HepG2 (cell line): ENCODE results near the gene SLC25A11. TPM values are rescaled to one million over a fixed set of nuclear protein-coding genes. Genes with fewer than 3 reads are reported as not detected.

Experiments used
- MBNL3 ChIP-seq: fragments of 250-450 bp; sonication (Bioruptor Pico); conservative IDR thresholded peaks from 2 replicates; pipeline ENCODE4 v1.8.0; 2022; ENCODE audit warnings: mild to moderate bottlenecking, inconsistent platforms
- NR2F2 ChIP-seq: IDR thresholded peaks from 2 replicates; pipeline ENCODE4 v1.6.1; 2012; ENCODE audit warnings: low read depth, inconsistent platforms, borderline replicate concordance
- NR2F6 ChIP-seq, 2 experiments: IDR thresholded peaks; 2 replicates each; pipeline ENCODE4 v1.6.1; 2016; ENCODE audit warnings: antibody characterized with exemption in 1 of 2, mild to moderate bottlenecking in 1 of 2
- PTBP1 ChIP-seq: fragments of 200-400 bp; formaldehyde crosslinking; IDR thresholded peaks from 2 replicates; pipeline ENCODE4 v1.6.1; 2018; ENCODE audit warnings: low read length, low read depth; ENCODE audit not compliant: poor library complexity, severe bottlenecking
- ZFP82 ChIP-seq: sonication (generic); formaldehyde crosslinking; IDR thresholded peaks from 2 replicates; pipeline ENCODE4 v1.5.1; 2020; ENCODE audit warnings: mild to moderate bottlenecking, missing genetic modification reagents, borderline replicate concordance
- ZNF44 ChIP-seq: sonication (generic); formaldehyde crosslinking; IDR thresholded peaks from 2 replicates; pipeline ENCODE4 v1.5.1; 2020; ENCODE audit warnings: mild to moderate bottlenecking, missing genetic modification reagents
- polyA plus RNA-seq, 8 experiments: library from polyadenylated mRNA; depleted of rRNA in 3 of 8; stranded (reverse) in 7 of 8; unstranded in 1 of 8; fragments of >200 nt; fragmentation: Illumina TruSeq in 4 of 8; extraction: Trizol in 4 of 8; gene quantifications; 2 replicates each; pipeline versions ENCODE4 v1.2.1 to v1.2.3, GENCODE V29; 2011 to 2016; ENCODE audit warnings: low read depth in 4 of 8, missing spikeins in 1 of 8, mixed read lengths in 1 of 8; ENCODE audit not compliant: insufficient read depth in 1 of 8
- total RNA-seq, 5 experiments: library from RNA; depleted of rRNA; stranded (reverse); fragments of >200 nt; fragmentation: Illumina TruSeq; extraction: Trizol; gene quantifications; 2 replicates each; pipeline ENCODE4 v1.2.3, GENCODE V29; 2016; ENCODE audit warnings: low read depth in 1 of 5
- TF ChIP-seq, protein P1 (sequence below): sonication (generic); formaldehyde crosslinking; IDR thresholded peaks from 2 replicates; pipeline ENCODE4 v1.4.0; 2020; ENCODE audit warnings: missing genetic modification reagents, borderline replicate concordance
- TF ChIP-seq, protein P2 (sequence below): sonication (generic); formaldehyde crosslinking; conservative IDR thresholded peaks from 2 replicates; pipeline ENCODE4 v1.4.0; 2020; ENCODE audit warnings: missing genetic modification reagents
- TF ChIP-seq, protein P3 (sequence below): sonication (generic); formaldehyde crosslinking; IDR thresholded peaks from 2 replicates; pipeline ENCODE4 v1.4.0; 2020; ENCODE audit warnings: mild to moderate bottlenecking, missing genetic modification reagents
- TF ChIP-seq, protein P4 (sequence below): sonication (generic); formaldehyde crosslinking; IDR thresholded peaks from 2 replicates; pipeline ENCODE4 v1.8.1; 2023; ENCODE audit warnings: mild to moderate bottlenecking, missing genetic modification reagents, borderline replicate concordance
- TF ChIP-seq, protein P5 (sequence below): sonication (generic); formaldehyde crosslinking; IDR thresholded peaks from 2 replicates; pipeline ENCODE4 v1.9.0; 2021; ENCODE audit warnings: missing genetic modification reagents, borderline replicate concordance
- TF ChIP-seq, protein P6 (sequence below): sonication (generic); formaldehyde crosslinking; IDR thresholded peaks from 2 replicates; pipeline ENCODE4 v1.5.0; 2020; ENCODE audit warnings: missing genetic modification reagents

The SLC25A11 gene
- total and polyA plus RNA-seq, 2 of the 13 experiments (the other 11 are each of a cell fraction or from before 2014, with no cell fraction given), result 35.4 to 47.2 TPM

DNA sequence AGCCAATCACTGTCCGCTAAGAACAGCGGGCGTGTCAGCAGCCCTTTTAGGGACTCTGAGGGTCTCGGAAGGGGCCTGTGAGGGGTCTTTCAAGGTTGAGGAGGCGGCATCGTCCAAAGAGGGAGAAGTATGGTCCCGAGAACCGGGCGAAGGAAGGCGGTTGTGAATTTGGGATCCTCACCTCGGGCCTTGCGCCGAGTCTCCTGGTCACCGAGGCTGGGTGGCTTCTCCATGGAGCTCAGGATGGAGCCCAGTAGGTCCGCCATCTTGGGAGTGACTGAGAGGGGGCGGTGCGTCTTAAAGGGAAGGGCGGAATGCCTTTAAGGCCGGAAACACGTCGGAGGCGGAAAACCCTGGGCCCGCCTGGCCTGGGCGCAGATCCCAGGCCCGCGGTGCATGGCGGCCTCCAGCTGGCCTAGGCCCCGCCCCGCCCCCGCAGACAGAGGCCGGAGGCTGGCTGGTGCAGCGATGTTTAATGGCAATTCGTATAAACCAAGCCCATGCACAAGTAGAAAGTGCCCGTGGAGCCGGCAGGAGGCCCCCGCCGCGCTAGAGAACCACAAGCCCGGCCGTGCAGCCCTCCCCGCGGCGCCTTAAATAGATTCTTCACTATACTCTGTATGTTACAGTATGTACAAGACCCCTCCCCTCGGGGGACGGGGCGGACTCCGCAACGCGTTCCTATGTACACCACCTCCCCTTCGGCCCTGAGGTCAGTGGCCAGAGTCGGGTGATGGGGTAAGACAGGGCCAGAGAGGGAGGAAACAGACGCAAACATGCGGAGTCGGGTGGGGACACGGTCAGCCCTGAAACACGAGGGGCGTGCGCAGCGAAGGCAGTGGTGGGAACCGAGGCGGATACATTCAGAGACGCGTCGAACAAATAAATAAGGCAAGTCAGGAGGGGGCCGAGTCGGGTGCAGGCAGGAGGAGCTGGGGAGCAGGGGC lies 28.0 kb upstream of the SLC25A11 start, which contains the start of gene SPAG7 (continued):
- TF ChIP-seq, protein P1, sequence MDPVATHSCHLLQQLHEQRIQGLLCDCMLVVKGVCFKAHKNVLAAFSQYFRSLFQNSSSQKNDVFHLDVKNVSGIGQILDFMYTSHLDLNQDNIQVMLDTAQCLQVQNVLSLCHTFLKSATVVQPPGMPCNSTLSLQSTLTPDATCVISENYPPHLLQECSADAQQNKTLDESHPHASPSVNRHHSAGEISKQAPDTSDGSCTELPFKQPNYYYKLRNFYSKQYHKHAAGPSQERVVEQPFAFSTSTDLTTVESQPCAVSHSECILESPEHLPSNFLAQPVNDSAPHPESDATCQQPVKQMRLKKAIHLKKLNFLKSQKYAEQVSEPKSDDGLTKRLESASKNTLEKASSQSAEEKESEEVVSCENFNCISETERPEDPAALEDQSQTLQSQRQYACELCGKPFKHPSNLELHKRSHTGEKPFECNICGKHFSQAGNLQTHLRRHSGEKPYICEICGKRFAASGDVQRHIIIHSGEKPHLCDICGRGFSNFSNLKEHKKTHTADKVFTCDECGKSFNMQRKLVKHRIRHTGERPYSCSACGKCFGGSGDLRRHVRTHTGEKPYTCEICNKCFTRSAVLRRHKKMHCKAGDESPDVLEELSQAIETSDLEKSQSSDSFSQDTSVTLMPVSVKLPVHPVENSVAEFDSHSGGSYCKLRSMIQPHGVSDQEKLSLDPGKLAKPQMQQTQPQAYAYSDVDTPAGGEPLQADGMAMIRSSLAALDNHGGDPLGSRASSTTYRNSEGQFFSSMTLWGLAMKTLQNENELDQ, result no peak
- TF ChIP-seq ZFP82 (CRISPR knock-in tag) (no peak), NR2F6 (IDR thresholded peaks at IDR 0.05) (peak; percentile 23), NR2F6 (CRISPR knock-in tag; IDR thresholded peaks at IDR 0.05) (no peak; the same call in none of the 2 replicates), PTBP1 (no peak), ZNF44 (CRISPR knock-in tag) (no peak), NR2F2 (peak; percentile 17; the same call in 1 of the 2 replicates), MBNL3 (CRISPR knock-in tag) (no peak)
- TF ChIP-seq, protein P2, sequence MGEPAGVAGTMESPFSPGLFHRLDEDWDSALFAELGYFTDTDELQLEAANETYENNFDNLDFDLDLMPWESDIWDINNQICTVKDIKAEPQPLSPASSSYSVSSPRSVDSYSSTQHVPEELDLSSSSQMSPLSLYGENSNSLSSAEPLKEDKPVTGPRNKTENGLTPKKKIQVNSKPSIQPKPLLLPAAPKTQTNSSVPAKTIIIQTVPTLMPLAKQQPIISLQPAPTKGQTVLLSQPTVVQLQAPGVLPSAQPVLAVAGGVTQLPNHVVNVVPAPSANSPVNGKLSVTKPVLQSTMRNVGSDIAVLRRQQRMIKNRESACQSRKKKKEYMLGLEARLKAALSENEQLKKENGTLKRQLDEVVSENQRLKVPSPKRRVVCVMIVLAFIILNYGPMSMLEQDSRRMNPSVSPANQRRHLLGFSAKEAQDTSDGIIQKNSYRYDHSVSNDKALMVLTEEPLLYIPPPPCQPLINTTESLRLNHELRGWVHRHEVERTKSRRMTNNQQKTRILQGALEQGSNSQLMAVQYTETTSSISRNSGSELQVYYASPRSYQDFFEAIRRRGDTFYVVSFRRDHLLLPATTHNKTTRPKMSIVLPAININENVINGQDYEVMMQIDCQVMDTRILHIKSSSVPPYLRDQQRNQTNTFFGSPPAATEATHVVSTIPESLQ (CRISPR knock-in tag), result 0 out of 2 replicates have a peak, but pooled peaks have one; percentile 85
- TF ChIP-seq, protein P3, sequence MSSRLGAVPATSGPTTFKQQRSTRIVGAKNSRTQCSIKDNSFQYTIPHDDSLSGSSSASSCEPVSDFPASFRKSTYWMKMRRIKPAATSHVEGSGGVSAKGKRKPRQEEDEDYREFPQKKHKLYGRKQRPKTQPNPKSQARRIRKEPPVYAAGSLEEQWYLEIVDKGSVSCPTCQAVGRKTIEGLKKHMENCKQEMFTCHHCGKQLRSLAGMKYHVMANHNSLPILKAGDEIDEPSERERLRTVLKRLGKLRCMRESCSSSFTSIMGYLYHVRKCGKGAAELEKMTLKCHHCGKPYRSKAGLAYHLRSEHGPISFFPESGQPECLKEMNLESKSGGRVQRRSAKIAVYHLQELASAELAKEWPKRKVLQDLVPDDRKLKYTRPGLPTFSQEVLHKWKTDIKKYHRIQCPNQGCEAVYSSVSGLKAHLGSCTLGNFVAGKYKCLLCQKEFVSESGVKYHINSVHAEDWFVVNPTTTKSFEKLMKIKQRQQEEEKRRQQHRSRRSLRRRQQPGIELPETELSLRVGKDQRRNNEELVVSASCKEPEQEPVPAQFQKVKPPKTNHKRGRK (CRISPR knock-in tag), result no peak
- TF ChIP-seq, protein P4, sequence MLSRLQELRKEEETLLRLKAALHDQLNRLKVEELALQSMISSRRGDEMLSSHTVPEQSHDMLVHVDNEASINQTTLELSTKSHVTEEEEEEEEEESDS, result no peak; the same call in 1 of the 2 replicates
- TF ChIP-seq, protein P5, sequence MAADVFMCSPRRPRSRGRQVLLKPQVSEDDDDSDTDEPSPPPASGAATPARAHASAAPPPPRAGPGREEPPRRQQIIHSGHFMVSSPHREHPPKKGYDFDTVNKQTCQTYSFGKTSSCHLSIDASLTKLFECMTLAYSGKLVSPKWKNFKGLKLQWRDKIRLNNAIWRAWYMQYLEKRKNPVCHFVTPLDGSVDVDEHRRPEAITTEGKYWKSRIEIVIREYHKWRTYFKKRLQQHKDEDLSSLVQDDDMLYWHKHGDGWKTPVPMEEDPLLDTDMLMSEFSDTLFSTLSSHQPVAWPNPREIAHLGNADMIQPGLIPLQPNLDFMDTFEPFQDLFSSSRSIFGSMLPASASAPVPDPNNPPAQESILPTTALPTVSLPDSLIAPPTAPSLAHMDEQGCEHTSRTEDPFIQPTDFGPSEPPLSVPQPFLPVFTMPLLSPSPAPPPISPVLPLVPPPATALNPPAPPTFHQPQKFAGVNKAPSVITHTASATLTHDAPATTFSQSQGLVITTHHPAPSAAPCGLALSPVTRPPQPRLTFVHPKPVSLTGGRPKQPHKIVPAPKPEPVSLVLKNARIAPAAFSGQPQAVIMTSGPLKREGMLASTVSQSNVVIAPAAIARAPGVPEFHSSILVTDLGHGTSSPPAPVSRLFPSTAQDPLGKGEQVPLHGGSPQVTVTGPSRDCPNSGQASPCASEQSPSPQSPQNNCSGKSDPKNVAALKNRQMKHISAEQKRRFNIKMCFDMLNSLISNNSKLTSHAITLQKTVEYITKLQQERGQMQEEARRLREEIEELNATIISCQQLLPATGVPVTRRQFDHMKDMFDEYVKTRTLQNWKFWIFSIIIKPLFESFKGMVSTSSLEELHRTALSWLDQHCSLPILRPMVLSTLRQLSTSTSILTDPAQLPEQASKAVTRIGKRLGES (CRISPR knock-in tag), result no peak
- TF ChIP-seq, protein P6, sequence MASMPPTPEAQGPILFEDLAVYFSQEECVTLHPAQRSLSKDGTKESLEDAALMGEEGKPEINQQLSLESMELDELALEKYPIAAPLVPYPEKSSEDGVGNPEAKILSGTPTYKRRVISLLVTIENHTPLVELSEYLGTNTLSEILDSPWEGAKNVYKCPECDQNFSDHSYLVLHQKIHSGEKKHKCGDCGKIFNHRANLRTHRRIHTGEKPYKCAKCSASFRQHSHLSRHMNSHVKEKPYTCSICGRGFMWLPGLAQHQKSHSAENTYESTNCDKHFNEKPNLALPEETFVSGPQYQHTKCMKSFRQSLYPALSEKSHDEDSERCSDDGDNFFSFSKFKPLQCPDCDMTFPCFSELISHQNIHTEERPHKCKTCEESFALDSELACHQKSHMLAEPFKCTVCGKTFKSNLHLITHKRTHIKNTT (CRISPR knock-in tag), result no peak
